NCI-H2107 treated with DMSO at 0.1 percent for 48 hours (cell line): Measurements from ENCODE around the gene MAB21L1.

Experiments used
- DNase-seq: peaks from one replicate; lab custom pipeline; 2025; ENCODE audit not compliant: unreplicated experiment; lab: John Stamatoyannopoulos, UW

Gene MAB21L1

DNA sequence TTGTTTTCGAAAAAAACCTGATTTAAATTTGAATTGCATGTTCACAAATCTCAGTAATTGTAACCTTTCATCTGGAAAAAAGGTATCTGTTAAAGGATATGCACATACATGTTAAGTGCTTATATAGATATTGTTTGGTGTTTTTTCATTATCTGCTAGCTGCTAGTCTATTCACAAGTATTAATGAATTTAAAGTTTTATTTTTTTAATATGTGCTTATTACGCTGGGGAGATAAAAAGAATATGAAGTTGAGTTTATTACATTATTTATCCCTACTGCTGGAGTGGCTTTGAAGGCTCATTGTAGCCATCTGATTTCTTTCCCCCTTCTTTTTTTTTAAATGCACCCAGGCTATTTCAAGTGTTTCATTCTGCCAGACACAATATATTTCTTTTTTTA lies 3.9 kb upstream of the MAB21L1 start:
- no peak for DNase-seq

DNA sequence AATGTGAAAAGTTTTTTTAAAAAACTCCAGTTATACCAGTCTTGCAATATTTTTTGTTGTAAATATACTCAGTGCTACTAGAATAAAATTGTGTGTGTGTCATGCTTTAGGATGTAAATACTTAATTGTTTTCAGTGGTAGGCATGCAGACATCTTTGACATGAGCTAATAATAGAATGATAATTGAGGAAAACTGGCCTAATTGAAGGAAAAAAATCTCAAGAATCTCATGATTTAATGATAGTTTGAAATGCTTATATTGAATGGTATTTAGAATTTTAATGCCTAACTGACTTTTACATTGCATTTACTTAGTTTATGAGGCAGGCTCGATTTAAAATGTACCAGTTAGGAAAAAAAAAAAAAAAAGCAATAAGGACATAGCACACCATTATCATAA lies 3.2 kb upstream of the MAB21L1 start:
- no peak for DNase-seq

DNA sequence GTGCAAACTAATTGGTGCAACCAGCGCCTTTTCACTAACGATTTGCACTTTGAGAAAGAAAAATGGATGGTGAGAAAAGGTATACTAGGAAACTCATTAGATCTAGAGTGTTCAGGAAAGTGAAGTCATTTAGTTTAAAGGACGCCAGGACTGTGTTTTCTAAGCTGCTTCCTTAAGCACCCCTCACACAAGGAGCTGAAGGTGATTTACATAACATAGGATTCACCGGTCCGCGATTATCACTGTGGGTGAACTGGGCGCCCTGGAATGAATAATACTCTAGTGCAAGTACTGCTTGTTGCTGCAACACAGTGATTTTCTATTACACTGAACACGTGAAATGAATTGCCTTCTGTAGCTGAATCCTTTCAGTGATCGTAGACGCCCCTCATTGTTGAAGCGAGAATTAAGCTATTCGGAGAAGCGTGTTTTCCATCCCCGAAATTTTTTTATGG lies 2.6 kb upstream of the MAB21L1 start:
- no peak for DNase-seq

DNA sequence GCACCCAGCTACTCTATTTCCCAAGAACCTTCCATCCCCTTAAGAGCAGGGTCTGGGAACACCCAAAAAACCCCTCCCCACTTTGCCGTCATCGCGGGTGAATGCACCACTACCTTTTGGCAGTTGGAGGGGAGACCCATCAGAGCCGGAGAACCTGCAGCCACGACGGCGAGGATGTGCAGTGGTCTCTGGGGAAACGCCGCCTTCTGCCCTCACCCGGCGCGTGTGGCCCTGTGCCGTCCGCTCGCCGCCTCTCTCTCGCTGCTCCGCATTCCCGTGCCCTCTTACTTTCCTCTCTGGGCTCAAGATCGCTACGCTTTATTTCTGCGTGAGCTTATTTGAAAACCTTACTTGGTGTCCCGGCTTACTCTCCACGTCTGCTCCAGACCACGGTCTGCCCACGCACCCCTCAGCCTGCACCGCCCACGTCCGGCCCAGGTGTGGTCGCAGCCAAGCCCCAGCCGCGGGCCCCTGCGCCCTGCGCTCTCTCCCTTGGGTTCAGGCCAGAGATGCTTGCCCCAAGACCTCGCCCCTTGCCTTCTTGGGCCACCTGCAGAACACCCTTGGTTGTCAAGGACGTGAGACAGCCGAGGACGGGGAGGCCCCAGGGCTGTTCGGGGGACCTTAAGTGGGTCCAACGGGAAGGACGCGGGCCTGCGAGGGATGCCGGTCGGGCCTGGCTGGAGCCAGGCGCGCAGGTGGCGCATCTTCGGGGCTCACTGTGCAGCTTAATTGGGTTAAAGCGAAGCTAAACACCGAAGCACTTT lies 2.0 kb upstream of the MAB21L1 start:
- DNase-seq: no peak

DNA sequence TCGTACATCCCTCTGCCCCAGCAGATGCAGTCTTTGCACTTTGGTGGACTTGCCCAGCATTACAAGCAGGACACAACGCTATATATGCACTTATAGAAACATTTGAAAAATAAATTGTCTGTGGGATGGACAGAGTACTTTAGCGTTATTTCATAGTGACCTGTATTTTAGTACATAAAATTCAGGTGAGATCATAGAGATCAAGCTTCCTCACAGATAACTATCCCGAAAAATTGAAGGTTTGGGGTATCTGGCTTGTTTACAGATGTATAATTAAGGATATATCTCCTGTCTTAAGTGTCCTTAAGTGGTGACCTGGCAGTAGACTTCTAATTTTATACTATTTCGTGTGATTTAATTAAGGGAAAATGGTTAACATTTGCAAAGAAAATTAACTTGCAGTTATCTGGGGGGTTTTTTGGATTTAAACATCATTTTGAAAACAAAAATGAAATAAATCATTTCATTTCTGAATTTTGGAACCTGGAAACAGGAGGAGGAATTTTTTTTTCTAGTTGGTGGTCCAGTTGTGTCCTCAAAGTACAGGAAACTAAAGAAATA lies 977 bp upstream of the MAB21L1 start:
- no peak for DNase-seq

DNA sequence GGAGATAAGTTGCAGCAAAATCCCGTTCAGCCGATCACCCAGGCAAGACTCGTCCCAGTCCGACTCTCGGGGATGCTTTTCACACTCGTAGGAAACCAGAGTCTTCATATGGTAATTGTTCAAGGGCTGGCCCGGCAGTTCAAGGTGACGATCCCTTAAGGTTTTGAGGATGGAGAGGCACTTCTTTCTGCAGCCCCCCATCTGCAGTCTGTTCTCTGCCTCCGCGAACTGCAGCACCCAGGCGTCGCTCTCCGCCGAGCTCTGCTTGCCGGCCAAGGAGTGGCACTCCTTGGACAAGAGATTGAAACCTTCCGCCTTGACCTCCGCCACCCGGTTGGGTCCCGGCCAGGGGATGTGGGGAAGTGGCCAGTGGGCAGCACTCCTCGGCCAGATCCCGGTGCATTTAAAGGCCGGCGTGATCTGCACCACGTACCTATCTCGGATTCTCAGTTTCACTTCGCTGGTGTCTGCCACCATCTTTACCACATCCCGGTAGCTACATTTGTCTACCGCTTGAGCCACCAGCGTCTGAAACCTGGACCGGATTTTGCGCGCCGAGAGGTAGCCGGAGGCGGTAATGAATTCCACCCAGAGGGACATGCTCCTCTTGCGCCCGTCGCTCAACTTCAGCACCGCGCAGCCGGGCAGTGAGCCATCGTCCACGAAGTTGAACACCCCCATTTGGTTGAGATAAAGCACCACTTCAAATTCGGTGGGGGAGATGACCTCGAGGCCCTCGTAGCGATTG lies 1.1 kb downstream of the MAB21L1 start:
- DNase-seq: no peak

DNA sequence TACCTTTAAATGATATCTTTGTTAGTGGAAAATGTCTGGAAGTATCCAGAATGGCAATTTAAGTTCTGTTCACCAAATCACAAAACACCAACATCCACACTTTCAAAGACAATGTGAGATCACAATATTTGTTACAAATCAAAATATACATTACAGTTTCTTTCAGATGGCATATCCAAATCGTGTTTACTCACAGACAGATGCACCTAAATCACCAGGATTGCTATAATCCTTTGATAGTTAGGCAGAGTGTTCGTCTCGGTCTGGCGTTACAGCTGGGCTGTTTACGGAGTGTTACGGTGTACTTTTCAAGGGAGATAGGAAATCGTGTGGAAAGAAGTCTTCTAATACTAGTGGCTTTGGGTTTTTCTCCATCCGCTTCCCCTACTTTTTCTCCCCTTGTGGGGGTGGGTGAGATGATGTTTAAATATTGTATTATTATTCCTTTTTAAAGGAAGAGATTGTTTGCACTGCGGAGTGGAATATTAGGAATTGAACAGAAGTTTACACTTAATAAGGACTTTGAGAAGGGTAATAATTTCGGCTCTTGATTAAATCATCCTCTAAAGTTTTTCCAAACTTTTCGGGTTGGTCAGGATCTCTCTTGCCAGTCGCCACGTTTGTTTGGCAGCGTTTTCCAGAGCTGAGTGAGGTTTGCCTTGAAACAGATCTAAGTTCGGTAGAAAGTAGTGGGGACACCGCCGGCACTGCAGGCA lies 1.8 kb downstream of the MAB21L1 start:
- DNase-seq: no peak

DNA sequence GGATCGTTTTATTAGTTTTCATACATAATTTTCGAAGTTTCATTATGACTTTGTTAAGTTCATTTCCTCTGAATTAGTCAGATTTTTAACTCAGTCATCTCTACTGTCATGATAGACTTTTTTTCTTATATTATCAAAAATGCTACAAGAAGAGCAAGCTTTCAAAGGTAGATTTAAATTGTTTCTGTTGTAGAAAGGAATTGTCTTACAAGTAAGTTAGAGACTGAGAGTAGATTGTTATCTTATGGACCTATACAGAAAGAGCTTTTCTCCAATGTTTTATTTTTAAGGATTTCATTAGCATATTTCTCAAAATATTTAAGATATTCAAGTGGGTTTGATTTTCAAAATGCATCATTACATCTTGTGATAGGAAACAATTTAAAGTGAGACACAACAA lies 2.7 kb downstream of the MAB21L1 start:
- DNase-seq: no peak

DNA sequence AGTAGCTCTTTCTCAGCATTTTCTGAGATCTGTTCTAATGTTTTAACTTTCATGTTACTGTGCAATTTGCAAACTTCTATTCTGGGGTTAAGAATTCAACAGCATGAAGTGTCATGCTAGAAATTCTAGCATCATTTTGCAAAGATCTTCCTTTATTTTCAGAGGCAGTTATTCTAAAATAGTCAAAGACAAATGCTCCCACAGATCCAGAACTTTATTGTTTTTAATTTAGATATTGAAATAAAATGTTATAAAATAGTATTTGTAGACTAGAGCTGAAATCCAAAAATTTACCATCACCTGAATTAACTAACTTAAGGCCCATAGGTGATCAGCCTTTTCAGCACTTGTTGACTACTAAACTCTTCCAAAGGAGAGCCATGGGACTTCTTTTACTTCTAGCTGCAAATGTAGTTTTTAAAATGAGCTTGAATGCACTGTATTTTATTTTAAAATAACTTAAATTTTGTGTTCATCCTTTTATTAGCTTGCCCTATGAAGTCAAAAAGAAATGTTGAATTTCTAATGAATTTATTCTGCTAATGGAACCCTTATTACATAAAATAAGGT lies 3.2 kb downstream of the MAB21L1 start:
- no peak for DNase-seq

DNA sequence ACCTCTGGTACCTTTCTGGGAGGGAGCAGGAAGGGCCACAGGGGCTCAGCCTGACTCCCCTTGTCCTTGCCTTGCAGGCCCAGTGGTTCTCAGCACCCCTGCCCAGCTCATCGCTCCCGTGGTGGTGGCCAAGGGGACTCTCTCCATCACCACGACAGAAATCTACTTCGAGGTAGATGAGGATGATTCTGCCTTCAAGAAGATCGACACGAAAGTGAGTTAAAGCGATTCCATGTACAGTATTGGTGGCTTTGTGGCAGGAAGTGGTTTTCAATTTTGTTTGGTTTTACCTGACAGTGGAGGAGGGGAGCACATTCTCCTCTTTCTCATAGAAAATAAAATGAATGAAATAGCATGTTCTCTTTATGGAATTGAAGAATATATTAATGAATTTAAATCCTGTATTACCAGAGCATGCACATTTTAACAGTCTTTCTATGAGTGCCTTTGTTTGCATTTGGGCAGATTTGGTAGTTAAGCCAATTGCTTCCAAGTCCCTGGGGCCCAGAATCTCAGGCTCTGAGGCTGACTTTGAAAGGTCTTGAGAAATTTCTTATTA lies 4.1 kb downstream of the MAB21L1 start:
- no peak for DNase-seq

DNA sequence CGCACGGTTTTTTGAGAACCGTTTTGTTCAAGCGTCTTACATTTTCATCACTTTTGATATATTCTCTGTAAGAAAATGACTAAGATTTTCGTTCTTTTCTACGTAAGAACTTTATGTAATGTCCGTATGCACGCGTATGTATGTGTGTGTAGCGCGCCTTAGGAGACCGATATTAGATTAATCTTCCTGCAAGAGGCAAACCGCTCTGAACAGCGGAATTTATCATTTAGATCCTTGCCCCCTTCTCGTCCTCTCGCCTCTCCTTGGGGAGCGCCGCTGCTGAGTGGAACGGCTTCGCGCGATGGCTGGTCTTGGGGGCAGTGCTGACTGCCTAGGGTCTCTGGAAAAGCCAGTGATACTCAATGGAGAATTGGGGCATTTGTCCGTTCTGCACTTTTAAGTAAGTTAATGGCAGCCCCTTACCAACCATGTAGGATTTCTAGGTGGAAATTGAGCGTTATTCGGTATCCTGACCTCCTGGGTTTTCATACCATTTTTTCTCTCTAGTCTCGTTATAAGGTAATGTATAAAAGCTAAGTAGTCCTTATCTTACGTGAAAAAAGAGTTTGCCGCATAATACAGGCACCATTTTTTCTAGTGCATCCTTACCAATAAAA lies 4.7 kb downstream of the MAB21L1 start:
- no peak for DNase-seq

DNA sequence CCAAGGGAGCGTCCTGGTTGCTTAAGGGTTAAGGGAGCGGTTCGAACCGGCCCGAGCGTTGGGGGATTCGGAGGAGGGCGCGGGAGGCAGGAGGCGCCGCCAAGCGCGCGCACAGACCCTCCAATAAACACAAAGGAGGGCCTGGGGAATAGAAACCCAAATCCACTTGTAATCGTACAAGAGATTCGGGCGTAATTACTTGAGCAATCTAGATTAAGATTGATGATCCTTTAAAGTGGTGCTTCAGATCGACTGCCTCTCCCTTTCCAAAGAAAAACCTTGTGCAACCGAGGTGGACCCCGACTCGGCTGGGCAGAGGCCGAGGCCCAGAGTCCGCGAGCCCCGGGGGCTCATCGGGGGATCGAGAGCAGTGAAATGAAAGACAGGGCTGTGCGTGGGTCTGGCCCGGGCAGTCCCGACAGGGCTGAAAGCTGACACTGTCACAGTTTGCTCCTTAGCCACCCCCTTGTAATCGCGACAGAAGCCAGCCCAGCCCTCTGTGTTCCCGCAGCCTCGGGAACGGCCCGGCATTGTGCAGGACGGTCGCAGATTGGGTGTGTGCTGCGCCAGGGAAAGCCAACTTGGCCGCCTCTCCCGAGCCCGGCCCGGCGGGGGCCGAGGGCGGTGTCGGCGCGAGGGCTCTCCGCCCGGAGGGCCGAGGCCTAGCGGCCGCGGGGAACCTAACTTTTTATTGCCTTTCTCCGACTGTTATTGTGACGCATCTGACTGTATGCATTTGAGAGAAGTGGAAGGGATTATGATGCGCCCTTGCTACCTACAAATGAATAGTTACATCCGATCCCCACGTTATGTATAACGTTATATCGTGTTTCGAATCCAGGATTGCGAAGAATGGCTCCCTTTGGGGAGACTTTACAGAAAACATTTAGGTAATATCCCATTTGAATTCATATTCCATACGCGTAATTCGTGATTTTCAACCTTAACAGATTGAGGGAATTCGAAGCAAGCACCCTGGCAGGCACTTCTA lies 5.5 kb downstream of the MAB21L1 start:
- DNase-seq: no peak

DNA sequence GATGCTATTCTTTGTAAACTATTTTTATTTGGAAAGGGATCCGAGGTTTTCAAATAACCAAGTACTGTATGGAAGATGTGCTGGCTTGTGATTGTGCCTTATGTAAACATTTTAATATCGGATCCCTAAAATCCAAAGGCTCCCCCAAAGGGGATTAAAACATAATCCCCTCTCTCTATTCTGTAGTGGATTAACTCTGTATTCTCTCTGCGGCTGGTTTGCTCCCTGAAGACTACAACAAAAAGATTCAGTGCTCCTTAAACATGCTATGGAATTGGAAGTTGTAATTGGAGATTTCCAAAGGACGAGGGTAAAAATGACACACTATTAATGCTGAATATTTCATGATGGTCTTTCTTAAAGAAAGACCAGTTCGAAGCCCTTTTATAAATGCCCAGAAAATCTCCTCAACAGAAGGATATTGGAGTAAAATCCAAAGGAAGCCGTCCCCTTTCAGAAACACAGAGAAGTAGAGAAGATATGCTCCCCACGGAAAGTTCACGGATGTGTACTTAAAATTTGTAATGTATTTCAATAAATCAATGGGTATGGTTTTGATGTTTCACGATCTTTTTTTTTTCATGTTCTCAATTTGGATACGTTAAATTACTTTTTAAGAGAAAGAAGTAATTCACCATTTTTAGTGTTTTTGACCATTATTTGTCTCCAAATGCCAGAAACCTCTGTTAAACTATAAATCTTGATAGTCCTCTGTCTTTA lies 6.5 kb downstream of the MAB21L1 start:
- no peak for DNase-seq

DNA sequence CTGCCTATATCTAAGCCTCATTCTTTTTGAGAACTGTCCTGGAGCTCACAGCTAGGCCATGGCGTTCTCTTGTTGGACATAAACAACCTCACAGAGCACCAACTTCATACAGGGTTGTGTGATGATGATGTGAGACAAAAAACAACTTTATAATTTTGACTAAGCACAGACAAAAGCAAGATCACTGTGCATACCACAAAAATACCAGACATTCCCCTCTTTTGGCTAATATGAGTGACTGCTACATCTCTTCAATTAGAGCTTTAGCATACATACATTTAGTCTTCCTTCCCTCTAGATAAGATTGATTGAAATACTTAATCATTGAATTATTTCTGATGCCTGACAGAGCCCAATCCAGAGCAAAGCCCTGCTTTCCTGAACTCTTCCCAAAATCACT lies 8.3 kb downstream of the MAB21L1 start:
- DNase-seq: no peak

DNA sequence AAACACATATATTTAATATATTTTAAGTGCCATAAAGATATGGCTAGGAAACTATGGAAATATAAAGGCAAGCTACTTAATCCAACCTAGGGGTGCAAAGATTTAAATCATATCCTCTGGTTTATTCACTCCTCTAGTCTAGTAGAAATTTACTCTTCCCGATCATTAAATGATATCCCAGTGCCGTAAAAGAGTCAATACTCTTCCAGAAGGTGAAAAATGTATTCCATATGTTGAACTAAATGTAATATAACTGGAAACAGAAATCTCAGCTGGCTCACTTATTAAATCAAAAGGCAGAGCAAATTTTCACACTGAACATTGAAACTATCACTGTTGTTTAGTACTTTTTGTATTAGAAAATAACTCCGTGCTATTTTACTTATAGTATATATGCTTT lies 11.1 kb downstream of the MAB21L1 start:
- DNase-seq: no peak

DNA sequence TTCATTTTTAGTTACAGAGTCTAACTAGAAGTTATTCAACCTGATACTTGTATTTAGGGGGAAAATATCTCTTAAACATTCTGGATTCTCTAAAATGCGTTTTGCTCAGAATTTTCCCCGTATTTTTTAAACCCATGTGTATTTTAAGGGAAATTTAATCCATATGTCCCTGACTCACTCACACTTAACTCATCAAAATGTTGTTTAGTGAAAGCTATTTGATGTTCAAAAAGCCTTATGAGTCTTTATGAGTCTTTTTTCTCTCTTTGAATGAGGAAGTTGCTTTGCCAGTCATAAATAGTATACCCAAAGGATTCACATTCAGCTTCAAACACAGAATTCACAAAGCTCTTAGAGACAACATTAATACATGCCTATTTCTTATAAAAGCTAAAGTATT lies 16.4 kb downstream of the MAB21L1 start:
- no peak for DNase-seq

DNA sequence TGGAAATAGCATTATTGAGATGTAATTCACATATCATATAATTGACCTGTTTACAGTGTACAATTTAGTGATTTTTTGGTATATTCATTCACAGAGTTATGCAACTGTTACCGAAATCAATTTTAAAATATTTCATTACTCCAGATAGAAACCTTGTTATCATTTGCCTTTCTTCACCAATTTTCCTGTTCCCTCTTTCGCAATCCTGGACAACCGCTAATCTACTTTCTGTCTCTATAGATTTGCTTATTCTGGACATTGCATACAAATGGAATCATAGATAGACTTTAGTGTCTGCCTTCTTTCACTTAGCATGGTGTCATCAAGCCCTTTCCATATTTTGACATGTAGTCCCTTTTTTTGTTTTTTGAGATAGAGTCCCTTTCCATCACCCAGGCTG lies 19.2 kb downstream of the MAB21L1 start:
- no peak for DNase-seq

DNA sequence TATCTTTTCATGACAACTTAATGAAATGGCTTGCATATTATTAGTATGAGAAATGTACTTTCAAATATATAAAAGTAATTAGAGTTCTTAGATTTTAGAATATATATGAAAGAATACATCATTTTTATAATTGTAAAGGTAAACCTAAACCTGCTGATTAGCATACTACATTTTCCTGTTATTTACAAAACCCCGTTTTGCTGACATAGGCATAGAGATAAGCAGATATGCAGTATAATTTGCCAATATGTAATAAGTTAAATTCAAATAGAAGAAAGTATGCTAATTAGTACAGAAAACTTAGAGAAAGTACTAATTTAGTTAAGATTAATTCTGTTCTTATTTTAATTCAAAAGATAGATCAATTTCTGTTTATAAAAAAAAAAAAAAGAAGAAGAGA lies 21.5 kb downstream of the MAB21L1 start:
- no peak for DNase-seq

DNA sequence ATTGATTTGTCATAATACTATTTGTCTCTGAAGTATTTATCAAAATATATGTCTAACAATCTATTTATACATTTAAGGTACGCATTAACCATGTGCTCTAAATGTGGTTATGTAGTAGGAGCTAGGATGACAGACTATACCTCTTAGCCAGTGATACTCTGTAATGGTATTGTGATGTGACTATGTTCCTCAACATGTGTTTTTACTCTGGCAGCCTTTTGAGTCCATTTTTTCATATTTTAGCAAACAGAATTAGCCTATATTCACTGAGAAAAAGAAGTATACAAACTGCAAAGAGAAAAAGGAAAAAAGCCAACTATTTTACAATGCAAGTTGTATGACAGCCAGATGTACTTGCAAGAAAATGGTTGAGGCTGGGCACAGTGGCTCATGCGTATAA lies 26.7 kb downstream of the MAB21L1 start:
- no peak for DNase-seq
